Measurements from ENCODE around the gene PKHD1. TPM values are rescaled to one million over a fixed set of nuclear protein-coding genes. Genes with fewer than 3 reads are reported as not detected.

The PKHD1 gene
- total RNA-seq, 4 donors from 2014 or later = 0.16 to 0.60 (median 0.32) TPM

GRCh38 chr6:52115891-52116604 lies 28.6 kb upstream of the PKHD1 start:
- 7 to 33% methylated on average over 2 to 3 of the region's 3 CpGs for WGBS, 2 donors (ENCODE audit: low coverage in 1 of 2)
- in situ Hi-C loops (cut with MboI; ENCODE audit: low pct_ligation_motif_present in 1 of 4, low pct_unique_long_range_greater_than_20kb in 1 of 4, low sequenced_read_pairs in 3 of 4) = no loop called here
- Histone ChIP-seq H3K9me3 (peaks cover 0 to 2% of the 10 kb centered on the region in 2 donors), H3K4me3 (no peak overlapping the region), H3K36me3 (peaks cover 0 to 3% (median 0%) of the 10 kb centered on the region in 4 donors), H3K27me3 (no peaks in the 10 kb centered on the region), H3K27ac (peak overlapping the region in 1 of 4 donors; percentile 25), H3K4me1 (peaks cover 0 to 18% (median 9%) of the 10 kb centered on the region in 4 donors)
- DNase-seq = peak; percentile 56
- TF ChIP-seq POLR2A (IDR thresholded peaks at IDR 0.05) = no peak
- intact Hi-C loops (cut with DNase I; ENCODE audit: low total_unique reads) = no loop called here

GRCh38 chr6:52115145-52115741 lies 27.8 kb upstream of the PKHD1 start:
- intact Hi-C loops (cut with DNase I; ENCODE audit: low total_unique reads) (no loop called here), in situ Hi-C loops (cut with MboI; ENCODE audit: low pct_ligation_motif_present in 1 of 4, low pct_unique_long_range_greater_than_20kb in 1 of 4, low sequenced_read_pairs in 3 of 4) (no loop called here)
- 50 to 55% methylated on average over 1 to 3 of the region's 3 CpGs for WGBS, 2 donors (ENCODE audit: low coverage in 1 of 2)
- H3K9me3 ChIP-seq = peaks cover 0 to 2% of the 10 kb centered on the region in 2 donors
- H3K27me3 ChIP-seq = no peaks in the 10 kb centered on the region
- peaks cover 0 to 18% (median 9%) of the 10 kb centered on the region in 4 donors for H3K4me1 ChIP-seq
- no peak for TF ChIP-seq POLR2A (IDR thresholded peaks at IDR 0.05)
- no peak for TF ChIP-seq CTCF (IDR thresholded peaks at IDR 0.05)
- no peak for DNase-seq
- no peak overlapping the region for H3K27ac ChIP-seq
- no peak overlapping the region for H3K4me3 ChIP-seq
- H3K36me3 ChIP-seq = peaks cover 0 to 3% (median 0%) of the 10 kb centered on the region in 4 donors

GRCh38 chr6:52109171-52109571 lies 21.8 kb upstream of the PKHD1 start:
- in situ Hi-C loops (cut with MboI; ENCODE audit: low pct_ligation_motif_present in 1 of 4, low pct_unique_long_range_greater_than_20kb in 1 of 4, low sequenced_read_pairs in 3 of 4) = no loop called here

GRCh38 chr6:52108128-52108527 lies 20.7 kb upstream of the PKHD1 start:
- no peaks in the 10 kb centered on the region for H3K4me1 ChIP-seq
- WGBS, 2 donors (ENCODE audit: low coverage in 1 of 2) = 54 to 71% methylated on average over 1 to 4 of the region's 4 CpGs
- DNase-seq = no peak
- no peak overlapping the region for H3K4me3 ChIP-seq
- H3K36me3 ChIP-seq = no peaks in the 10 kb centered on the region
- TF ChIP-seq EP300 (IDR thresholded peaks at IDR 0.05; ENCODE audit: low read depth) (no peak), POLR2A (IDR thresholded peaks at IDR 0.05) (no peak), CTCF (IDR thresholded peaks at IDR 0.05) (no peak), POLR2AphosphoS5 (IDR thresholded peaks at IDR 0.05) (no peak)
- H3K9me3 ChIP-seq = no peaks in the 10 kb centered on the region
- intact Hi-C loops (cut with DNase I; ENCODE audit: low total_unique reads) (no loop called here), in situ Hi-C loops (cut with MboI; ENCODE audit: low pct_ligation_motif_present in 1 of 4, low pct_unique_long_range_greater_than_20kb in 1 of 4, low sequenced_read_pairs in 3 of 4) (no loop called here)
- H3K27ac ChIP-seq = no peak overlapping the region
- no peaks in the 10 kb centered on the region for H3K27me3 ChIP-seq

More at GRCh38 chr6:52109171-52109571, 21.8 kb upstream of the PKHD1 start:
- Histone ChIP-seq H3K36me3 (no peaks in the 10 kb centered on the region), H3K9me3 (no peaks in the 10 kb centered on the region), H3K27ac (no peak overlapping the region), H3K4me3 (no peak overlapping the region), H3K4me1 (no peaks in the 10 kb centered on the region), H3K27me3 (no peaks in the 10 kb centered on the region)
- no peak for DNase-seq
- 38 to 53% methylated on average over 2 of the region's 2 CpGs for WGBS, 2 donors (ENCODE audit: low coverage in 1 of 2)
- intact Hi-C loops (cut with DNase I; ENCODE audit: low total_unique reads) = no loop called here
- TF ChIP-seq POLR2AphosphoS5 (IDR thresholded peaks at IDR 0.05) (no peak), POLR2A (IDR thresholded peaks at IDR 0.05) (no peak), EP300 (IDR thresholded peaks at IDR 0.05; ENCODE audit: low read depth) (no peak), CTCF (IDR thresholded peaks at IDR 0.05) (no peak)
